AG09309 (cell line): ENCODE measurements around the gene GCGR.

Experiments used
- DNase-seq: peaks from one replicate; pipeline ENCODE4 v3.0.0-alpha.2; 2010; ENCODE audit warnings: low read depth
- H3K4me3 ChIP-seq: 2 replicates; pipeline ENCODE4 v1.5.1; 2011; ENCODE audit warnings: mild to moderate bottlenecking, low read depth, low read length, moderate library complexity; ENCODE audit not compliant: control insufficient read depth
- TF ChIP-seq, protein P1 (sequence below): IDR thresholded peaks from 2 replicates; pipeline ENCODE4 v1.5.1; 2011; ENCODE audit warnings: mild to moderate bottlenecking, low read depth, low read length, inconsistent platforms; ENCODE audit not compliant: insufficient read depth, control insufficient read depth; ENCODE audit errors: missing control alignments

GCGR gene

GRCh38 chr17:81844887-81845286 lies 40.9 kb downstream of the GCGR start:
- TF ChIP-seq, protein P1, sequence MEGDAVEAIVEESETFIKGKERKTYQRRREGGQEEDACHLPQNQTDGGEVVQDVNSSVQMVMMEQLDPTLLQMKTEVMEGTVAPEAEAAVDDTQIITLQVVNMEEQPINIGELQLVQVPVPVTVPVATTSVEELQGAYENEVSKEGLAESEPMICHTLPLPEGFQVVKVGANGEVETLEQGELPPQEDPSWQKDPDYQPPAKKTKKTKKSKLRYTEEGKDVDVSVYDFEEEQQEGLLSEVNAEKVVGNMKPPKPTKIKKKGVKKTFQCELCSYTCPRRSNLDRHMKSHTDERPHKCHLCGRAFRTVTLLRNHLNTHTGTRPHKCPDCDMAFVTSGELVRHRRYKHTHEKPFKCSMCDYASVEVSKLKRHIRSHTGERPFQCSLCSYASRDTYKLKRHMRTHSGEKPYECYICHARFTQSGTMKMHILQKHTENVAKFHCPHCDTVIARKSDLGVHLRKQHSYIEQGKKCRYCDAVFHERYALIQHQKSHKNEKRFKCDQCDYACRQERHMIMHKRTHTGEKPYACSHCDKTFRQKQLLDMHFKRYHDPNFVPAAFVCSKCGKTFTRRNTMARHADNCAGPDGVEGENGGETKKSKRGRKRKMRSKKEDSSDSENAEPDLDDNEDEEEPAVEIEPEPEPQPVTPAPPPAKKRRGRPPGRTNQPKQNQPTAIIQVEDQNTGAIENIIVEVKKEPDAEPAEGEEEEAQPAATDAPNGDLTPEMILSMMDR, result no peak
- DNase-seq, result no peak
- no peak overlapping the region for H3K4me3 ChIP-seq

- no peak overlapping the region for H3K4me3 ChIP-seq
- DNase-seq, result no peak
- TF ChIP-seq, protein P1, result no peak
Observed at GRCh38 chr17:81845361-81845760, 41.4 kb downstream of the GCGR start.

DNA sequence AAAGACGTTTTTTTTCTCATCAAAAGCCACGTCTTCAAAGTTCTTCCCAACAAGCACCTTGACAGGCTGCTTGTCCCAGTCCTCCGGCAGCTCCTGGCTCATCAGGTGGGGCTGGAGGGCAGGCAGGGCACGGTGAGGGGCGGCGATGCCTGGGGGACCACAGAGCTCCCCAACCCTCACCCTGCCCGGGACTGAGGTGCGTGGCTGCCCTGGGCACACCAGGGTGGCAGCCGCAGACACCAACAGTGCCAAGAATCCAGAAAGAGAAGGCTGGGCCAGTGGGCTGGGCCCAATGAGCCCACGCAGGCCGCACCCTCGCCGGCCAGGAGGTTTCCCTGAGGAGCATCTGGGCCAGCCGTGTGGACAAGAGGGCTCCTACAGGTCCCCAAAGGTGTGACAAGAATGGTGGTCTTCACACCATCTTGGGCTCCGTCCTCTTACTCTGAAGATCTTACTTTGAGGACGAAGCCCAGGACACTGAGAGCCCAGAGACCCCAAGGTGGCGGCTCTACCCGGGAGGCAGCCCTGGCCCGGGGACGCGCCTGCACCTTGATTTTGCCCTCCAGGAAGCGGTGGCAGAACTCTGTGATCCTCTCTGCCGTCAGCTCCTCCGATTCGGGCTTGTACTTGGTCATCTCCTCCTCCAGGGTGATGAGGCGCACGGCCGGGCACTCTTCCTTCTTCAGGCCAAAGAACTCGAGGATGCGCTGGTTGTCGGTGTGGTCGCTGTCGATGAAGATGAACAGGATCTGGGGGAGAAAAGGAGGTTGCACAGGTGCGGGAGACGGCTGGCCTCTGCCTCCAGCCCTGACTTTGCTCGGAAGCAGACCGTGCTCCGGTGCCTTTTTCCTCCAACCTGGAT lies 42.2 kb downstream of the GCGR start:
- H3K4me3 ChIP-seq, result no peak overlapping the region
- TF ChIP-seq, protein P1, result no peak

DNA sequence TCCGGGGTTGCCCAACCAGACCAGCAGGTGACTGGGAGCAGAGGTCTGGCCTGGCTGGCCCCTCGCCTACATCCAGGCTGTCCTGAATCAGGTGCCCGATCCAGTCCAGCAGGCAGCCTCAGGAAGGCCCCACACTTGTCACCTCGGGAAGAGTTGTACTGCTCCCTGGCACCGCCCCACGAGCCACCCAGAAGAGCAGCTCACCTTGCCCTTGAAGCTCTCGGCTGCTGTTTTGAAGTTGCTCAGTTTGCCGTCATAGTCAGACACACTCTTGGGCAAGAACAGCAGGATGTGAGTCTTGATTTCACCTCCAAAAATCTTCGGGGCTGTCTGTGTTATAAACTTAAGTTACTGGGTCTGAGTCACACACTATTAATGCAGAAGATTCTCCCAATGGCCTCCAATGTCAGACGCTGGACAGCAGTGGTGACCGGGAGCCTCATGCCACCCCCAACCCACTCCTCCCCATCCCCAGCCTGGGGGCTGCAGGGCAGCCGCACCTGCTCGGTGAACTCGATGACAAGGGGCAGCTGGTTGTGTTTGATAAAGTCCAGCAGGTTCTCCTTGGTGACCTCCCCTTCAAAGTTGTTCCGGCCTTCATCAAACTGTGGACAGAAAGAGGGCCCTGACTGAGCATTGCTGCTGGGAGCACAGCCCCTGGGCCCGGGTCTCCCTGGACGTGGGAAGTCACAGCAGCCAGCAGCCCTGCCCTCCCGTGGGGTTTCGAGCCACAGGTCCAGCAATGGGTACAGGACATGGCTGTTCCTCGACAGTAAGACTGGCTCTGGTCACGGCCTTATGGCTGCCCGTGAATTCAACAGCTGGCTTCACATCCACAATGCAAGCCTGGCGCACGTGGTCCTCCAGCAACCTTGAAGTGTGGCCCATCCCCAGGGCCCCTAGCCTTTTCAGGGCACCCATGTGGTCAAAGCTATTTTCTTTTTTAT lies 43.1 kb downstream of the GCGR start:
- no peak for DNase-seq
- no peak overlapping the region for H3K4me3 ChIP-seq
- TF ChIP-seq, protein P1, result no peak

More for the DNA sequence above, 42.2 kb downstream of the GCGR start:
- DNase-seq, result no peak

DNA sequence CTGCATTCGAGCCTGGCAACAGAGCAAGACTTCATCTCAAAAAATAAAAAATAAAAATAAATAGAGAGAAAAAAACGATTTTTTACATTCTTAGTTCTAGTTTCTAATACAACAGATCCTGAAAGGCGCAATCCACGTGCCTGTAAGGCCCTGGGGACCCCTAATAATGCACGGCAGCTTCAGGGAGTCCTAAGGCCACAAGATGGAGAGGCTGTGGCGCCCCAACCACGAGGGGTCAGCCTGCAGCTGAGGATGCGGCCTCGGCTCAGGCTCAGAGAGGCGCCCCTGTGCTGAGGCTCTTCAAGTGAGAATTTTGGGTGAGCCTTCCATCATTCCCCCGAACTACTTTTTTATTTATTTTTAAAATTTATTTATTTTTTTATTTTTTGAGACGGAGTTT lies 45.5 kb downstream of the GCGR start:
- no peak overlapping the region for H3K4me3 ChIP-seq
- TF ChIP-seq, protein P1, result no peak
- DNase-seq, result no peak

GRCh38 chr17:81851423-81851822 lies 47.5 kb downstream of the GCGR start:
- DNase-seq, result no peak
- H3K4me3 ChIP-seq, result no peak overlapping the region
- TF ChIP-seq, protein P1, result no peak
